B cell (primary cell): Measurements from ENCODE around the gene ERC2. TPM values are rescaled to one million over a fixed set of nuclear protein-coding genes. Genes with fewer than 3 reads are reported as not detected.

Experiments
- ATAC-seq: fragments of 200-7000 bp; cut with Tn5 transposase; one replicate; pipeline ENCODE4 v1.10.0; 2021; ENCODE audit warnings: low read depth, mild to moderate bottlenecking, moderate number of reproducible peaks, moderate library complexity
- CTCF ChIA-PET: fragments of 350-600 bp; sonication (Branson Sonifier 250); formaldehyde crosslinking; loops from one replicate; lab custom pipeline; 2021; ENCODE audit warnings: antibody characterized with exemption, inconsistent platforms; lab: Charles Lee
- POLR2A ChIA-PET: fragments of 350-600 bp; sonication (Branson Sonifier 250); formaldehyde crosslinking; loops from one replicate; lab custom pipeline; 2021; ENCODE audit warnings: antibody characterized with exemption; lab: Charles Lee
- DNase-seq: peaks from one replicate; pipeline ENCODE4 v3.0.0; 2013
- H2AFZ ChIP-seq: 2 replicates; pipeline ENCODE4 v1.6.1; 2012; ENCODE audit warnings: mild to moderate bottlenecking, low read depth, low read length; ENCODE audit not compliant: insufficient read depth, poor library complexity, severe bottlenecking
- H3K27ac ChIP-seq, 2 donors: 1 replicate in 1 of 2; 2 replicates in 1 of 2; pipeline ENCODE4 v1.5.1; 2012 to 2013; ENCODE audit warnings: low read length in 2 of 2, mild to moderate bottlenecking in 2 of 2, moderate library complexity in 1 of 2
- H3K27me3 ChIP-seq, 4 experiments: fragments of 200-600 bp in 1 of 4; sonication (generic) in 1 of 4; replicated peaks in 1 of 4; 1 replicate in 2 of 4; 2 replicates in 2 of 4; pipeline versions ENCODE4 v1.6.1 to v1.7.0; 2013 to 2016; ENCODE audit warnings: low read length in 3 of 4, mild to moderate bottlenecking in 2 of 4, mixed read lengths in 1 of 4, moderate library complexity in 1 of 4; ENCODE audit not compliant: insufficient read depth in 4 of 4, control insufficient read depth in 3 of 4; ENCODE audit errors: control extremely low read depth in 1 of 4
- H3K36me3 ChIP-seq, 2 experiments: replicated peaks in 1 of 2; 1 replicate in 1 of 2; 2 replicates in 1 of 2; pipeline versions ENCODE4 v1.6.1 to v1.7.1; 2013; ENCODE audit warnings: low read length in 1 of 2; ENCODE audit not compliant: insufficient read depth in 2 of 2, control insufficient read depth in 1 of 2; ENCODE audit errors: control extremely low read depth in 1 of 2, extremely low read depth in 1 of 2
- H3K4me1 ChIP-seq, 2 donors: fragments of 200-600 bp in 1 of 2; sonication (generic) in 1 of 2; 1 replicate in 1 of 2; 2 replicates in 1 of 2; pipeline versions ENCODE4 v1.5.1 to v1.6.1; 2013 to 2017; ENCODE audit warnings: low read length in 2 of 2; ENCODE audit not compliant: control insufficient read depth in 2 of 2, insufficient read depth in 2 of 2
- H3K4me2 ChIP-seq: replicated peaks from 2 replicates; pipeline ENCODE3; 2012; ENCODE audit warnings: mild to moderate bottlenecking, low read depth, low read length; ENCODE audit not compliant: poor library complexity, severe bottlenecking
- H3K4me3 ChIP-seq, 5 experiments: fragments of 200-600 bp in 1 of 5; sonication (generic) in 1 of 5; 1 replicate in 3 of 5; 2 replicates in 2 of 5; pipeline versions ENCODE4 v1.5.1 to v1.7.0; 2011 to 2016; ENCODE audit warnings: low read length in 4 of 5, mild to moderate bottlenecking in 4 of 5, low read depth in 2 of 5, control low read depth in 1 of 5, moderate library complexity in 1 of 5; ENCODE audit not compliant: insufficient read depth in 1 of 5; ENCODE audit errors: control extremely low read depth in 1 of 5, extremely low read depth in 1 of 5
- H3K79me2 ChIP-seq: fragments of 200-600 bp; sonication (generic); one replicate; pipeline ENCODE4 v1.6.0; 2016; ENCODE audit warnings: low read length; ENCODE audit not compliant: control insufficient read depth, insufficient read depth
- H3K9ac ChIP-seq: fragments of 200-600 bp; sonication (generic); 2 replicates; pipeline ENCODE4 v1.6.1; 2017; ENCODE audit warnings: mild to moderate bottlenecking, low read length, moderate library complexity
- H3K9me3 ChIP-seq, 3 donors: one replicate each; pipeline versions ENCODE4 v1.6.1 to v1.7.1; 2013; ENCODE audit warnings: low read length in 2 of 3; ENCODE audit not compliant: control insufficient read depth in 2 of 3, insufficient read depth in 1 of 3; ENCODE audit errors: control extremely low read depth in 1 of 3
- H4K20me1 ChIP-seq: 2 replicates; pipeline ENCODE4 v1.6.0; 2012; ENCODE audit warnings: mild to moderate bottlenecking, low read length; ENCODE audit not compliant: insufficient read depth, control insufficient read depth, poor library complexity, severe bottlenecking
- H3K27ac Mint-ChIP-seq: one replicate; pipeline ENCODE4 v1.8.0; 2021; ENCODE audit warnings: mixed read lengths
- H3K27me3 Mint-ChIP-seq: one replicate; pipeline ENCODE4 v1.8.0; 2021; ENCODE audit warnings: mixed read lengths
- H3K4me1 Mint-ChIP-seq: one replicate; pipeline ENCODE4 v1.8.0; 2021; ENCODE audit warnings: mixed read lengths
- H3K4me3 Mint-ChIP-seq: one replicate; pipeline ENCODE4 v1.8.0; 2021; ENCODE audit warnings: mixed read lengths
- H3K9me3 Mint-ChIP-seq: one replicate; pipeline ENCODE4 v1.8.0; 2022; ENCODE audit warnings: mixed read lengths; ENCODE audit not compliant: insufficient read depth
- CTCF ChIP-seq: fragments of 200-600 bp; IDR thresholded peaks from one replicate; pipeline ENCODE4 v1.8.0; 2022; ENCODE audit warnings: antibody characterized with exemption, mild to moderate bottlenecking
- EZH2 ChIP-seq: IDR thresholded peaks from 2 replicates; pipeline ENCODE4 v1.6.1; 2012; ENCODE audit warnings: borderline replicate concordance, low read depth, mild to moderate bottlenecking, moderate library complexity, low read length; ENCODE audit not compliant: insufficient read depth, poor library complexity, severe bottlenecking
- WGBS: methylation state at CpG from one replicate; pipeline ENCODE4 v1.1.5; 2013; ENCODE audit warnings: missing lambda C conversion rate; ENCODE audit not compliant: insufficient coverage; 5-methylcytosine and 5-hydroxymethylcytosine counted together
- intact Hi-C: fragments of 100-400 bp; cut with micrococcal nuclease; formaldehyde crosslinking; loops from one replicate; pipeline ENCODE4 v1.10.0; 2022
- polyA plus RNA-seq: library from polyadenylated mRNA; depleted of rRNA; stranded (reverse); fragments of >200 nt; gene quantifications from 2 replicates; pipeline ENCODE4 v1.2.3, GENCODE V29; 2012
- total RNA-seq, 2 donors: library from RNA; stranded (reverse); fragments of 120-200 nt in 1 of 2; gene quantifications; 1 replicate in 1 of 2; 2 replicates in 1 of 2; pipeline versions ENCODE4 v1.2.3 to v1.2.4, GENCODE V29; 2013 to 2022

The ERC2 gene
- total and polyA plus RNA-seq, 2 donors (not counting 1 experiment from before 2014, with no cell fraction given), result not detected

DNA sequence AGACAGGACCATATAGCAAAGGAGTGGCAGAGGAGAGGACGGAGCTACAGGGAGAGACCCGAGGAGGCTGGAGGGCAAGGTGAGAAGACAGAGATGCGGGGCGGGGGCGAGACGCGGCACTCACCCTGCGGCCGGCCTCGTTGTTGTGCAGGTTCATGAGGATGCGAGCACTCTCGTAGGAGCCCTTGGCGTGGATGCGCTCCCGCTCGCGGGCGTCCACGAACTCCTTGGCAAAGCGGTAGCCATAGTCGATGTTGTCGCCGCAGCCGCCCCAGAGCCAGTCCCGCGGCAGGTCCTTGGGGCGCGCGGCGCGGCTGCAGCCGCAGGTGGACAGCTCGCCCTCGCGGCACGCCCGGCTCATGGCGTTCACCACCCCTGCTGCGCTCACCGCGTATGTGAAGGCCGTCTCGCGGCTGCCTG lies 994.0 kb downstream of the ERC2 start:
- Histone ChIP-seq H2AFZ (no peak overlapping the region), H3K36me3 (no peaks in the 10 kb centered on the region), H4K20me1 (no peaks in the 10 kb centered on the region), H3K27me3 (peaks cover 0 to 3% (median 0%) of the 10 kb centered on the region in 4 experiments), H3K27ac (no peak overlapping the region), H3K9ac (no peak overlapping the region), H3K9me3 (peaks cover 0 to 5% (median 0%) of the 10 kb centered on the region in 3 donors), H3K4me1 (no peaks in the 10 kb centered on the region), H3K79me2 (no peaks in the 10 kb centered on the region), H3K4me2 (no peak overlapping the region), H3K4me3 (no peak overlapping the region)
- Mint-ChIP-seq H3K4me3 (no peak overlapping the region), H3K4me1 (no peaks in the 10 kb centered on the region), H3K27me3 (peaks cover 39% of the 10 kb centered on the region), H3K9me3 (no peaks in the 10 kb centered on the region), H3K27ac (no peak overlapping the region)
- intact Hi-C loops, result no loop called here
- ATAC-seq, result no peak
- ChIA-PET CTCF (no interaction called here), POLR2A (no interaction called here)
- 87% methylated on average over 38 of the region's 44 CpGs for WGBS
- TF ChIP-seq CTCF (no peak), EZH2 (no peak)
- no peak for DNase-seq

DNA sequence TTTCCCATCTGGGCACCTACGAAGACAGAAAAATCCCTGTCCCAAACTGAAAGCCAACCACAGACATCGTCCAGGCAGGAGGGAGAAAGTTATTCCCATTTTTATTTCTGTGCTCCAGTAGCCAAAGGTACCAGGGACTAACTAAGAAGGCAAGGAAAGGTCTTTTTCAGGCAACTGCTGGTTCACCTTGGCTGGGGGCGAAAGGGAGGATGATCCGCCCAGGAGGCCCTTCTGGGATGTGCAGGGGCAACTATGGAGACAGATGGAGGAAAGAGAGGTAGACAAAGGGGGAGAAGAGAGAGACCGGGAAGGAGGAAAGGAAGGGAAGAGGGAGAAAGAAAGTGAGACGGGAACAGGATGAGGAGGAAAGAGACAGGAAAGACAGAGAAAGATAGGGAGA lies 994.5 kb downstream of the ERC2 start:
- Mint-ChIP-seq H3K4me3 (no peak overlapping the region), H3K4me1 (no peaks in the 10 kb centered on the region), H3K27ac (no peak overlapping the region), H3K27me3 (peaks cover 39% of the 10 kb centered on the region), H3K9me3 (no peaks in the 10 kb centered on the region)
- no peak for ATAC-seq
- Histone ChIP-seq H4K20me1 (no peaks in the 10 kb centered on the region), H3K4me3 (no peak overlapping the region), H3K36me3 (no peaks in the 10 kb centered on the region), H3K79me2 (no peaks in the 10 kb centered on the region), H3K9me3 (peaks cover 0 to 5% (median 0%) of the 10 kb centered on the region in 3 donors), H3K27ac (no peak overlapping the region), H3K9ac (no peak overlapping the region), H3K4me1 (no peaks in the 10 kb centered on the region), H3K27me3 (peaks cover 0 to 2% (median 0%) of the 10 kb centered on the region in 4 experiments), H2AFZ (no peak overlapping the region), H3K4me2 (no peak overlapping the region)
- POLR2A ChIA-PET, result no interaction called here
- intact Hi-C loops, result no loop called here
- DNase-seq, result no peak
- TF ChIP-seq CTCF (no peak), EZH2 (no peak)
- CTCF ChIA-PET, result no interaction called here
- 81% methylated on average over 6 of the region's 6 CpGs for WGBS
